Cardiac septum (tissue), 1 donor: ENCODE data around the gene PDE4D. TPM values are rescaled to one million over a fixed set of nuclear protein-coding genes. Genes with fewer than 3 reads are reported as not detected.

Source experiments
- DNase-seq: peaks from one replicate; pipeline ENCODE4 v3.0.0-alpha.2; 2020; ENCODE audit warnings: low spot score
- intact Hi-C: fragments of 100-400 bp; cut with DNase I; formaldehyde crosslinking; loops from one replicate; pipeline ENCODE4 v1.14.0; 2022
- total RNA-seq: library from RNA; stranded (reverse); fragmentation: NEBNext Ultra II Directional; extraction: Animal tissue kit (Norgen Biotek cat#: 25700); gene quantifications from one replicate; pipeline ENCODE4 v1.2.1, GENCODE V29; 2021
- donor health status: DM: no; HTN: no; CAD: no.

The PDE4D gene
- total RNA-seq, 1 donor from 2014 or later = 29.3 TPM

DNA sequence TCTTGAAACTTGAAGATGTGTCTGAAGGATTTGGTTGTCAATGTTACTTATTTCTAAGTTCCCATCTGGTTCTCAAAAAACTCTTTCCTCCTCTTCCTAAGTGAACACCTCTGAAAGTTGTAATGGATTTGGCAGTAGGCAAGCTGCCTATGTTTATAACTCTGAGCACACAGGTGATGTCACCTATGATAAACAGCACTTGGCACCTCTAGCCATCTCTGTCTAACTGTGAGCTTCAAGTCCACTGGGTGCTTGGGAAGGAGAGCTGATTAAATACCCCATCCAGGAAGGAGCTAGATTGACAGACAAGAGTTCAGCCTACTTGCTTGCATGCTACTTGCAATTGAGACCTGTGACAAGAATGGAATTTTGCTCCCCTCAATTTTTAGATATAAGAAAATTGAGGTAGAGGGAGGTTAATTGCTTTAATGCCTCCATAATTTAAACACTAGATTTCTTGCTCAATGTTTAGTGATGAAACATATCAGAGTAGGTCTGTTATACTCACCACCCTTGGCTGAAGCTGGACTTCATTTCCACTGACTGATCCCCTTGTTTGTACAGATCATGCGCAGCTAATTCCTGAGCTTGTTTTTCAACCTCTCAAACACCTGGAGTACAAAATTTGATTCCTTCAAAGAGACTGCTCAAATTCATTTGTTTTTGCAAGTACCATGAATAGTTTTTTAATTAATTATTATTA lies 49.9 kb downstream of the PDE4D start:
- intact Hi-C loops = no loop called here
- no peak for DNase-seq

DNA sequence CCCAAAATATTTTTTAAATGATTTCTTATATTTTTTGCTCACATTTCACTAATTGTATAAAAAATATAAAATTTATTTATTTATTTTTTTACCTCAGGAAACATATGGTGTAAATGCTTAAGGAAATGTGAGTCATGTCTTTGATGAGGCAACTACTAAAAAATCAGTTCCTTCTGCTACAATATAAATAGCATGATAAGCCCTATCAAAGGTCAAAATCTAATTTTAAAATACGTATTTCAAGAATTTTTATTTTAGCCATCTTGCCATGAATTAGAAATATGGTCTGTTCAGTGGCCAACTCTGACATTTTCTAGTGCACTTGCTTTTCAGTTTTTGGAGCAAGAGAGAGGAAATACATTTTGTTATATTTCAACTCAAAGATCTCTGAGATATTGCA lies 50.5 kb downstream of the PDE4D start:
- intact Hi-C loops = no loop called here

DNA sequence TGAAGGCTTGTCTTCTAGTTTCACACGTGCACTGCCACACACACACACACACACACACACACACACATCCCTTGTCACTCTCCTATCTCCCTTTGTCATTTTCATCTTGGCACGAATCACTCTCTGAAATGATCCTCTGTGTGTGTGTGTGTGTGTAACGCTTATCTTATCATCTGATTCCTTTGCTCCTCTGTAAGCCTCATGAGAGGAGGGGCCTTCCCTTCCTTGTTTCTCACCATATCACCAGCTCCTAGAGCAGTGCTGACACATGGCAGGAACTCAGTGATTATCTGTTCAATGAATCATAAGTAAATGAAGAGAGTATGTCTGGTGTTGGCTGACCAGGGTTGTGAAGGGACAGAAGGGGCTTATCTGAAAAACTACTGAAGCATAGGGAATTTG lies 53.3 kb downstream of the PDE4D start:
- no peak for DNase-seq
- intact Hi-C loops = no loop called here

More for the DNA sequence above, 50.5 kb downstream of the PDE4D start:
- no peak for DNase-seq

DNA sequence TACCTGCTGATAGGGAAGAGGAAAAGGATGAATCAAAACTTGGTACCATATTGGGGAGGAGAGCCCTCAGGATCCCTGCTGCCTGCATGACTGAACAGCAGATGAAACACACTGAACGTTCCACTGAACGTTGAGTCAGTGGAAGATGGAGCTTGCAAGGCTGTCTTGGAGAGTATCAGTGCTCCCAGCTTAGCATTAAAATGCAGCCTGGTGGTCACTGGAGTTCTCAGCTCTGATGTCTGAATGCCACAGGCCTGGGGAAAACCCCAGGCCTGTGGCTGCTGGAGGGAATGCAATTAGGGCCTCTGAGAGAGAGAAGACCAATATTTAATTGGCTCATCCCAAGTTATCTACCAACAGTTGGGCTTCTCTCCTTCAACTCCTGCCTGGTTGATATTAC lies 54.5 kb downstream of the PDE4D start:
- no peak for DNase-seq
- intact Hi-C loops = no loop called here

DNA sequence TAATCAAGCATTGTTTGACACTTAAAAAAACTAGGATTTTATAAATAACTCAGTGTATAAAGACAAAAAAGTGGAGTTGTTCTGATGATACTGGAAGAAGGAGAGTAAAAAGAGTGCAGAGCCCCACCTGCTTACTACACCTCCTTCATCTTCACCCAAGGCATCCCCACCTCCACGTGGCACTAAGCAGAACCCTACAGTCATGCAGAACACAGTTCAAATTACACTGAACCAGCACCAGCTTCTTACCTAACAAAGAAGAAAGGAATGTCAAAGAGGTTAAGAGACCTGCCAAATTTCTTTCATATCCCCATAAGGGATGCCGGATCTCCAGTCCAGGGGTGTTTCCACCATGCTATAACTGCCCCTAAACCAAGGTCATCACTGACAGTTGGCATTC lies 55.5 kb downstream of the PDE4D start:
- intact Hi-C loops = no loop called here
- no peak for DNase-seq

DNA sequence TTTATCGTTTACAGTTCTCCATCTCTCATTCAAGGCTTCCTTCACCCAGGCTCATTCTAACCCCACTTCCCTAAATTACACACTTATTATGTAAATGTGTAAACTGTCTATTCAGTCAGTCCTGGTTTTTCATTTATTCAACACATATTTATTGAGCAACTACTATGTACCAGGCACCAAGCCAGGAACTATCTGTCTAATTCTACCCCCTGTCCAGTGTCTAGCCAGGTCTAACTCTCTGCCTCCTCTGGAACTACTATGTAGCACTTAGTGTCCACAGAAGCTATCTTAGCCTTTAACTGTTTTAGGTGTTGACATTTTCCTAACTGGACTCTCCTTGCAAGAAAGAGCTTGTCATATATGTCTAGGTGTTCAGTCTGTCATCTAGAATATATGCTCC lies 56.5 kb downstream of the PDE4D start:
- intact Hi-C loops = no loop called here
- DNase-seq = no peak

DNA sequence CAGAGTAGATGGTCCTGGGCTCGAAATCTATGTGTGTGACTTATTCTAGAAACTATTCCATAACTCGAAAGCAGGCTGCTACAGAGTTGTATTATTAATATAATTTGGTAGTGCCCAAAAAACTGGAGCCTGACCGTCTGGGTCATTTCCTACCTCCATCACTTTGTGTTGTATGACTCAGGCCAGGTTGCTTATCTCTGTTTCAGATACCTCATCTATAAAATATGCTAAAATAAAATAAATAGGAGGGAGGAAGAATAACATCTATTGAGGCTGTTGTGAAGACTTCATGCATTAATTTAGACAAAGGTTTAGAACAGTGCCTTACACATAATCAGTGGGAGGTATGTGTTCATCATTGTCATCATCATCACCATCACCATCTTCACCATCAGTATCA lies 57.7 kb downstream of the PDE4D start:
- intact Hi-C loops = no loop called here
- no peak for DNase-seq

DNA sequence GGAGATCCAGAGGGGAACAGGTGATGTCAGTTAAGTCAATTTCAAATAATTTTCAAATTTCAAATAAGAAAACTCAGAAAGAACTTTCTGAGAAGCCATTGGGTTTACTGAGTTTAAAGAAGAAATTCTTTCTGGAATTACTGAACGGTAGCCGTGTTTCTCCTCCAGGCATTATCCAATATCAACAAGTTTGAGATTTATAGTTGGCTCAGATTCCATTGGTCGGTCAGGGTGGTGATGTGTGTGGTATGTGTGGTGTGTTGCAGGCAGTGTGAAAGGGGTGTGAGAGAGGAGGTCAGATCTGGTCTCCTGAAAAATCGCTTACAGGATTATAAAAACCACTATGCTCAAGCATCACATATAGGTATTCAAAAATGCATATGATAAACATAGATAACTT lies 60.1 kb downstream of the PDE4D start:
- no peak for DNase-seq
- intact Hi-C loops = no loop called here

DNA sequence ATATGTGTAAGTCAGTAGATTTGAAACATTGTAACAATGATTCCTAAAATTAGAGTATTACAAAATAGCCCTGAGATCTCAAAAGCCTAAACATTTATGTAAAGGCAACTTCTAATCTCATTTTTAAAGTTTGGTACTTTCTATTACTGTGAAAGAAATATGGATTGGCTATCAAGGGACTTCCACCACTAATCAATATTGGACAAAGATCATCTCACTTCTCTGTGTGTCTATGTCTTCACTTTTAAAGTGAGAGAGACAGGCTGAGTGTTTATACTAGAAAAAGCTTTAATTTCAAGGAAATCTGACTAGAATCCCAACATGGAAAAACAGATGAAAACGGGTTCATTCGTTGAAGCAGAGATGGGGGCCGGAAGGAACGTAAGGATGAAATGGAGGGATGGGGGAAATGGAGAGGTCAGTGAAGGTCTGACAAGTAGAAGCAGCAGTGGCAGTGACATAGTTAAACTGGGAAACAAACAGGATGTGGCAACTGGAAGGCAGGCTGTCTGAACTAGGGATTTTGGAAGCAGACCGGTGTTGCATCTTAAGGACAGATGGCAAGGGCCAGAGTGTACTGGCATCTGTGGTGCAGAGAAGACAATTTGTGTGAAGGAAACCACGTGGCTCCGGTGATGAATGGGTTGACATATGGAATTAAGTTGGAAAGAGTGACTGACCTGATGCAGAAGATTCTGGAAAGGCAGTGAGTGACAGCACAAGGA lies 60.8 kb downstream of the PDE4D start:
- intact Hi-C loops = no loop called here
- no peak for DNase-seq

DNA sequence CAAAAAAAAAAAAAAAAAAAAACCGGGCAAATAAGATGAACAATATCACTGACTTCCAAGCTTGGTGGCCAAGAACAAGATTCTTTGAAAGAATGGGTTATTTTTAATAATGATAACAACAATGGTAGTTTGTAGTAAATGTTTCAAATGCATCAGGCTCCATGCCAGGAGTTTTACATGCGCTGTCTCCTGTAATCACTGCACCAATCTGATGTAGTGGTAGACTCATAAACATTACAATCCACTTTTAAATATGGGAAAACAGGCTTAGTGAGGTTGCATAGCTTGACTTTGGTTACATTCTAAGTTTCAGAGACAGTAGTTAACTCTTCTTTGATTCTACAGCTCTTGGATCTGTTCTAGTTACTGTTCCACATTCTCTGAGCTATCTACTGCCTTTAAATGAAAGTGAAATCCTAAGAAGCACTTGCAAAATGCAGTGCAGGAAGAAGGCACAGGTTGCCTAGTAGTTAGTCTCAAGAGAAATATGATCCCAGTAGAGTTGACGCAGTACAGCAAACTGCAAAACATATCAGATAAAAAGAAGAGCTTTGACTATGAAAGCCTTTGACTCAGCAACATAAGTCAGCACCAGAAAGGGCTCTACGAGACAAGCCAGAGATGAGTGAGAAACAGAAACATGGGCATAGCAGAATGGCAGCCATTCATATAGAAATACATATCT lies 62.1 kb downstream of the PDE4D start:
- no peak for DNase-seq
- intact Hi-C loops = no loop called here

DNA sequence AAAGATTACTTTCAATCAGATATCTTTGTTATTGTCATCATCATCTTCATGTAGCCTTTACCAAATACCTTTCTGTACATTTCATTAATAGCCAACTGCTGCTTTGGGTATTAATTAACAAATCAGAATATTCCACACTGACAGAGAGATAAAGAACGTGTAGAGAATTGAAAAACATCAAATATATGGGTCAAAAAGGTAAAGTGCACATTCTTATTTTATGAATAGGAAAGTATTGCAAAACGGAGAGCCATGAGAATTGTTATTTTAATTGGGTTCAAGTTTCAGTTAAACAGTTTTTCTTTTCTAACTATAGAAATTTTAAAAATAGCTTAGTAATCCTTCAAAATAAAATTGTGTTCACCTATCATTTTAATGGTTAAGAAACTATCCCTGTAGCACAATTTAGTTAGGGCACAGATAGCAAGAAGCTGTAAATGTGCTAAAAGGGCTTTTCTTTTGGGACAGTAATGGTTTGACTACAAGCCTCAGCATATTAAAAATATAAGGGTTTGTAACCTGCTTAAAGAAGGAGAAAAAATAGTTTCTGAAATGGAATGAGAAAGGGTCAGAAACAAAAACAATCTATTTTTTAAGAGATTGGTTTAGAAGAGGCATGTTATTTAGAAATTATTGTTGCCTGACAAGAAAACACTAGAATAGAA lies 62.9 kb downstream of the PDE4D start:
- no peak for DNase-seq
- intact Hi-C loops = no loop called here

DNA sequence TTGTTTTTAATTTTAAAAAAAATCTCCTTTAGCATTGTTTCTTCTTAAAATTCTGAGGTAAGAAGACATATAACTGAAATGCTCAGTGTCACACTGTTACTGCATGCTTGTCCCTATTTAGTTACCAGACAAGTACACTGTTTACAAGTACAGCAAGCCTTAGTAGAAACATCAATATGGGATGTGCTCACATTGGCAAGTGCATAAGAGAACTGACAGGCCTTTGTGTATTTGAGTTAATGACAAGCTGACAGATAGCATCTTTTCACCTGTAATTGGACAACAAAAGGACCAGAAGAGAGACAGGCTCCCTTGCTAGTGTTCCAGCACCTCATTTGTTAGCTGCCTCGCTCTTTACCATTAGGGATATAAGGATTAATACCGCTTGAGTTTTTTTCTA lies 63.6 kb downstream of the PDE4D start:
- DNase-seq = no peak
- intact Hi-C loops = no loop called here

DNA sequence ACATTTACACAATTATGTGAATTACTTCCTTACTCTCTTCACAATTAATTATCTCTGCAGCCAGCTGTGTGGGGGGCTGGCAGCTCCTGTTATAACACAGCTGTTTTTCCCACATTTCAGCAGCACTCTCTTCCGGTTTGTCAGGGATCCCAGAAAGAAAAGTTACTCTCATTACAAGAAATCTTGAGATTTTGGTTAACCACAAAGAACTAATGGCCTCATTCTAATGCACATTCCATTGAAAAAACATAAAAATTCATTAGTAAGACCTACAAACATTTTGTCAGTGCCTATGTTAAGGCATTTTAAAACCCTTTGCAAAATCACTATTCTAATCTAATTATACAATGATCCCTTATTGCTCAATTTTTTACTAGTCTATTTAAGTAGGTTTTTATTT lies 64.1 kb downstream of the PDE4D start:
- DNase-seq = no peak

DNA sequence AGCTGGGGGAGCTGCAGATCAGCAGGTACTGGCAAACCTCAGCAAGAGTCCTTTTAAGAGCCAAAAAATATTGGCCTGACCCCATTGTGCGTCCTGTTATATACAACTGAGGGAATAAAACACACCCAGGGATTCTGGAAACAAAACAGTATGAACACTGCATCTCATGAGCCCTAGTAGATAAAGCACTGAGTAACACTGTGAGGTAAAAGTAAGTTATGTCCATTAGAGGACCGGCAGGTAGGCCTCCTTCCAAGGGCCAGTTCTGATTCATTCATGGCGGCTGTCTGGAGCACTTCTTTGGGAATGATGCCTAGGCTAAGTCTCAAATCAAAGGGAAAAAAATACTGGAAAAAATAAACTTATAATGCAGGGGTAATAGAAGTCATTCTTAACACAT lies 64.9 kb downstream of the PDE4D start:
- intact Hi-C loops = no loop called here
- no peak for DNase-seq

More for the DNA sequence above, 64.1 kb downstream of the PDE4D start:
- intact Hi-C loops = no loop called here

DNA sequence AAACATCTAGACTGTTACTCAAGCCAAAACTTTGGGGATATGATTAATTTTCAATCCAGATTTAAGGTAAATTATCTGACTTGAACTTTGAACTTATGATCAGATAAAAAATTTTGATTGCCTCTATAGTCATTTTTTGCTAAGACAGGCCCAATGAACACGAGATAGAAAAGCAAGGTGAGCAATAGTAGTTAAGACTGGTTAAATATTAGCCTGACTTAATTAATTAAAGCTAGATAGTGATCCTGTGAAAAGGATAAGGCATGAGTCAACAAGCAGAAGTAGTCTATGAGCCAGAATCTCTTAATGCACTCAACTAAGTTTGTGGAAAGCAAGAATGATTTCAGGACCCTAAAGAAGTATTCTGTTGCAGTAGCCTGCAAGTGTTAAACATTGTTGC lies 66.5 kb downstream of the PDE4D start:
- intact Hi-C loops = no loop called here
- no peak for DNase-seq

DNA sequence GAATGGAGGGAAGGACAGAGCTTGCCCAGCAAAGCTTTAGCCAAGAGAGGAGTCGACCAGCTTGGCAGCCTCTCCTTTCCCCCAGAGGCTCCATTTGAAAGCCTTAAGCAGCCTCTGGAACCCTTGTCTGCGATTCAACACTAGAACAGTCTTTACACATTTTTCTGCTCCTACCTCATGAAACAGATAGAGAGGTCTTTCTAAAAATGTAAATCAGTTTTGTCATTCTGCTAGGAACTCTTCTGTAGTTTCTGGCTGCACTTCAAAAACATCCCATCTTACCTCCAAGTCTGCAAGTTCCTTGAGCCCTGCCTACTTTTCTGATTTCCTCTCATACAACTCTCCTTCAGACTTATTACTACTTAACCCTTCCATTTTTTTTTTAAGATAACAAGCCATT lies 70.1 kb downstream of the PDE4D start:
- no peak for DNase-seq
- intact Hi-C loops = no loop called here

DNA sequence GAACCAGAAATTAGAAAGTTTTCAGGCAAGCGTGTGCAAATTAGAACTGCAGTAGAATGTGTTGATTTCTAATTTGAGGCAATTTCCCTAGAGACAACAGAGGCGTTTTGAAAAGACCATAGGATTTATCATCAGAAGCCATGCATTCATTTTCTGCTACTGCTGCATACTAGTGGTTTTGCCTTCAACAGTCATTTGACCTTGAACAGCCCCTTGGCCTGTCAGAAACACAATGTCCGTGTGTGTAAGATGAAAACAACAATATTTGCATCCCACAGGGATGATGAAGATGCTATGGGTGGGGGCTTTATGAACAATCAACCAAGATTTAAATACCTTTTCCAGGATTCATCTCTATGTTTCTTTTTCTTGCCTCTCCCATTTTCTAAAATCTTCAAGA lies 73.7 kb downstream of the PDE4D start:
- intact Hi-C loops = loop anchor here (5.0 to 10.0 kb wide), 2 partner anchors 565 to 847 kb away; no protein-coding TSS in a partner anchor

DNA sequence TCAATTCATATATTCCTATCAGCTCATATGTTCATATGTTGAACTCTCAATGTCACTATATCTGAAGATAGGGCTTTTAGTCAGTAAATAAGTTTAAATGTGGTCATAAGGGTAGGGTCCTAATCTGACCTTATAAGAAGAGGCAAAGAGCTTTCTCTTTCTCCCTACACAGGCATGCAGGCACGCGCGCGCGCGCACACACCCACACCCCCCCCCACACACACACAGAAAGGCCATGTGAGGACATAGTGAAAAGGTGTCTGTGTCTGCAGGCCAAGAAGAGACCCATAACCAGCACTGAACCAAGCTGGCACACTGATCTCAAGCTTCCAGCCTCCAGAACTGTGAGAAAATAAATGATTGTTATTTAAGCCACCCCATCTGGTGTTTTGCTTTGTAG lies 76.0 kb downstream of the PDE4D start:
- DNase-seq = no peak
- intact Hi-C loops = loop anchor here (5.0 to 10.0 kb wide), 2 partner anchors 567 to 850 kb away; no protein-coding TSS in a partner anchor

More for the DNA sequence above, 73.7 kb downstream of the PDE4D start:
- DNase-seq = no peak

DNA sequence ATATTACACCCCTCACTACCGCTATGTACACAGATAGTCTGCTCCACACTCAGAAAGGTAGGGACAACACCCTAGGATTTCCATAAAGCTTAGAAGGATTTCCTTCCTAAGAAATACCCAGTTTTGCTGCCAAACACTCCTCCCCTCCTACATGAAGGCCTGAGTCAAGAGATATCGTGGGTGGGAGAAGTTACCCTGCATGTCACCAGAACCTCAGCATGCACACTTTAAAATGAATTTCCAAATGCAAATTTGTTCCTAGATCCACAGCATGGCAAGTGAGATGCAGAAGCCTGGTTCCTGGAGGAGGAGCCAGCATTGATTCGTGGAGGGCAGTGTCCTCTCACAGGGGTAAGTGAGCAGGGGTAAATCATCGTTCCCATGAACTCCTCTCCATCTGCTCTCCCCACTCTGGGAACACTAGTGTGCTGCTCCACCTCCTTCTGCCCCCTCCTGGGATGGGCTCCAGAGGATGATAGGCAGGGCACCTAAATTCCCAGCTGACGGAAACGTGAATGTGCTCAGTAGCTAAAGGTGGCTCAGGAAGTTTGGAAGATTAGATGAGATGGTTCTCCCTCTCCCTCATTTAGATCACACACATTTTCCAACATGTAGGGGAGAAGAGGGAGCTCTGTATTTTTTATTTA lies 76.7 kb downstream of the PDE4D start:
- DNase-seq = no peak
- intact Hi-C loops = loop anchor here (5.0 to 10.0 kb wide), 2 partner anchors 568 to 851 kb away; no protein-coding TSS in a partner anchor

DNA sequence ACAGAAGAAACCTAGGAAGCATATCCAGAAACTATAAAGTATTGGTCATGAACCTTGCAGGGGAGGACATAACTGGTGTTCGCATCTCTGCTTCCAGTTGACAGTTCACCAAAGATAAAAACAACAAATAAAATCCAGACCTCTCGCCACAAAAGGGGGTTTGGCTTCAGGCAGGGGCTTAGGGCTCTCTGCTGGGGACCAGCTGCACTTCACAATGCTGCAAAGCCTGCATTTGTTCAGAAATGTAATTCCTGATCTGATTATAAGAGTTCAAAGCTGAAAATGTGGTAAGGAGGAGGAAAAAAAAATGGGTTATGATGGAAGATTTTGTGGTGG lies 79.0 kb downstream of the PDE4D start:
- DNase-seq = no peak
- intact Hi-C loops = loop anchor here (2.0 to 10.0 kb wide), 4 partner anchors 348 to 838 kb away; no protein-coding TSS in a partner anchor
